SU-DHL-6 (cell line): ENCODE results near the gene WDR35.

Experiments
- H2AFZ ChIP-seq: fragments of 200-600 bp; sonication (generic); 2 replicates; pipeline ENCODE4 v1.6.1; 2014; ENCODE audit warnings: low read depth, mild to moderate bottlenecking, moderate library complexity, mixed read lengths, antibody characterized with exemption, low read length; ENCODE audit not compliant: severe bottlenecking
- H3F3A ChIP-seq: fragments of 200-600 bp; shearing (Covaris generic); 2 replicates; pipeline ENCODE4 v1.6.0; 2016; ENCODE audit warnings: antibody characterized with exemption, mild to moderate bottlenecking; ENCODE audit not compliant: insufficient read depth
- H3K27ac ChIP-seq: fragments of 200-600 bp; sonication (generic); 2 replicates; pipeline ENCODE4 v1.5.1; 2016; ENCODE audit warnings: low read depth, mild to moderate bottlenecking, low read length, moderate library complexity, mixed read lengths
- H3K27me3 ChIP-seq: fragments of 200-600 bp; sonication (generic), shearing (Covaris generic); 2 replicates; pipeline ENCODE4 v1.6.0; 2014; ENCODE audit warnings: mild to moderate bottlenecking, low read length
- H3K36me3 ChIP-seq: fragments of 200-600 bp; sonication (generic); 2 replicates; pipeline ENCODE4 v1.6.1; 2014; ENCODE audit warnings: mild to moderate bottlenecking, low read length, mixed read lengths
- H3K4me2 ChIP-seq: fragments of 300-600, 200-600 bp; shearing (Covaris generic), sonication (generic); 2 replicates; pipeline ENCODE4 v1.6.0; 2014; ENCODE audit warnings: low read length, low read depth, mild to moderate bottlenecking; ENCODE audit not compliant: poor library complexity, severe bottlenecking
- H3K4me3 ChIP-seq: fragments of 200-600 bp; sonication (generic); 2 replicates; pipeline ENCODE4 v1.5.1; 2014; ENCODE audit warnings: antibody characterized with exemption, low read length, mild to moderate bottlenecking, mixed read lengths; ENCODE audit not compliant: insufficient read depth, poor library complexity, severe bottlenecking
- H3K79me2 ChIP-seq: fragments of 200-600 bp; sonication (generic); 2 replicates; pipeline ENCODE4 v1.6.1; 2014; ENCODE audit warnings: mild to moderate bottlenecking, low read length, moderate library complexity; ENCODE audit not compliant: insufficient read depth
- H3K9ac ChIP-seq: fragments of 200-600 bp; sonication (generic); 2 replicates; pipeline ENCODE4 v1.7.0; 2014; ENCODE audit warnings: mild to moderate bottlenecking, low read length
- H3K9me2 ChIP-seq: fragments of 200-600 bp; sonication (generic); replicated peaks from 2 replicates; pipeline ENCODE4 v1.6.1; 2014; ENCODE audit warnings: low read length; ENCODE audit not compliant: insufficient read depth
- H3K9me3 ChIP-seq: fragments of 200-600 bp; sonication (generic); 2 replicates; pipeline ENCODE4 v1.6.1; 2014; ENCODE audit warnings: low read length, mixed read lengths; ENCODE audit not compliant: insufficient read depth
- H4K20me1 ChIP-seq: fragments of 200-600 bp; sonication (generic); 2 replicates; pipeline ENCODE4 v1.6.1; 2014; ENCODE audit warnings: low read depth, mild to moderate bottlenecking, antibody characterized with exemption, low read length, moderate library complexity, mixed read lengths
- EZH2phosphoT487 ChIP-seq: fragments of 200-600 bp; sonication (generic), shearing (Covaris generic); conservative IDR thresholded peaks from 2 replicates; pipeline ENCODE4 v1.6.1; 2018; ENCODE audit warnings: mild to moderate bottlenecking, antibody characterized with exemption, low read length, moderate library complexity, mixed read lengths
- TF ChIP-seq, protein P1 (sequence below): fragments of 200-600 bp; sonication (generic); IDR thresholded peaks from one replicate; pipeline ENCODE4 v1.5.1; 2017; ENCODE audit warnings: antibody characterized with exemption, mild to moderate bottlenecking, low read length, moderate library complexity; ENCODE audit not compliant: insufficient read depth, poor library complexity, severe bottlenecking

WDR35 gene

DNA sequence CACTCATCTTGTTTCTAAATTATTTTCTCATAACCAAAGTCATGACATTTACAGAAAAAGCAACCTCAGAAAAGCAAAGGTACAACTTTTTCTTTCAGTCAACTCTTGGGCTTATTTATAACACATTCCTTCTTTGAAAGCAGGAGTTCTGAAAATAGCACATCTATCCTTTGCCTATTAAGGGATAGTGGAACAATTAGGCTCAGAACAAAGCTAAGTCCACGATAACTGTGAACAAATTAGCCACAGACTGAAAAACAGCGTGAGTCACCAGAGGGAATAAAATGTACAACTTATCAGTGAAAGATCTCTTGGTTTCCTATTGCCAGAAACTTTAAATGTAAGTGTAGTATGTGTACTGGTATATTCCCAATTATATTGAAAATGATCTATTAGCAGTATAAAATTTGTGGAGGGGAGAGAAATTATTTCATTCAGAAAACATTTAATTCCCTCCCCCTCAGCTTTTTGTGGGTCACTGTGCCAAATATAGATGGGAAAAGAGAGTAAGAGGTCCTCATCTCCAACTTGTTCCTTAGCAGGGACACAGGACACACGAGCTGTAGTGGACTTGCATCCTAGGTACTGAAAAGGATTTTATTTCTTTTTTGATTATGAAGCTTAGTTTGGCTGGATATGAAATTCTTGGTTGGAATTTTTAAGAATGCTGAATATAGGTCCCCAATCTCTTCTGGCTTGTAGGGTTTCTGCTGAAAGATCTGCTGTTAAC is 38.0 kb upstream of the WDR35 start:
- no peak overlapping the region for H3K4me2 ChIP-seq
- H4K20me1 ChIP-seq, result no peaks in the 10 kb centered on the region
- no peak overlapping the region for H3K9ac ChIP-seq
- no peak overlapping the region for H3K4me3 ChIP-seq
- H3F3A ChIP-seq, result no peaks in the 10 kb centered on the region
- no peak overlapping the region for H3K27ac ChIP-seq
- no peak overlapping the region for H2AFZ ChIP-seq
- H3K9me3 ChIP-seq, result no peaks in the 10 kb centered on the region
- no peaks in the 10 kb centered on the region for H3K79me2 ChIP-seq
- TF ChIP-seq EZH2phosphoT487, result no peak
- TF ChIP-seq, protein P1, sequence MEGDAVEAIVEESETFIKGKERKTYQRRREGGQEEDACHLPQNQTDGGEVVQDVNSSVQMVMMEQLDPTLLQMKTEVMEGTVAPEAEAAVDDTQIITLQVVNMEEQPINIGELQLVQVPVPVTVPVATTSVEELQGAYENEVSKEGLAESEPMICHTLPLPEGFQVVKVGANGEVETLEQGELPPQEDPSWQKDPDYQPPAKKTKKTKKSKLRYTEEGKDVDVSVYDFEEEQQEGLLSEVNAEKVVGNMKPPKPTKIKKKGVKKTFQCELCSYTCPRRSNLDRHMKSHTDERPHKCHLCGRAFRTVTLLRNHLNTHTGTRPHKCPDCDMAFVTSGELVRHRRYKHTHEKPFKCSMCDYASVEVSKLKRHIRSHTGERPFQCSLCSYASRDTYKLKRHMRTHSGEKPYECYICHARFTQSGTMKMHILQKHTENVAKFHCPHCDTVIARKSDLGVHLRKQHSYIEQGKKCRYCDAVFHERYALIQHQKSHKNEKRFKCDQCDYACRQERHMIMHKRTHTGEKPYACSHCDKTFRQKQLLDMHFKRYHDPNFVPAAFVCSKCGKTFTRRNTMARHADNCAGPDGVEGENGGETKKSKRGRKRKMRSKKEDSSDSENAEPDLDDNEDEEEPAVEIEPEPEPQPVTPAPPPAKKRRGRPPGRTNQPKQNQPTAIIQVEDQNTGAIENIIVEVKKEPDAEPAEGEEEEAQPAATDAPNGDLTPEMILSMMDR, result no peak
- H3K27me3 ChIP-seq, result no peaks in the 10 kb centered on the region
- peaks cover 17% of the 10 kb centered on the region; the same call in 1 of the 2 replicates for H3K36me3 ChIP-seq
- H3K9me2 ChIP-seq, result no peaks in the 10 kb centered on the region

GRCh38 chr2:20027260-20027677 is 37.4 kb upstream of the WDR35 start:
- H3K4me3 ChIP-seq, result no peak overlapping the region
- TF ChIP-seq EZH2phosphoT487, result no peak
- TF ChIP-seq, protein P1, result no peak
- no peaks in the 10 kb centered on the region for H3F3A ChIP-seq
- H3K36me3 ChIP-seq, result peaks cover 11% of the 10 kb centered on the region; the same call in 1 of the 2 replicates
- H3K9ac ChIP-seq, result no peak overlapping the region
- H2AFZ ChIP-seq, result no peak overlapping the region
- H3K79me2 ChIP-seq, result no peaks in the 10 kb centered on the region
- no peak overlapping the region for H3K27ac ChIP-seq
- H3K9me3 ChIP-seq, result no peaks in the 10 kb centered on the region
- no peaks in the 10 kb centered on the region for H4K20me1 ChIP-seq
- no peaks in the 10 kb centered on the region for H3K9me2 ChIP-seq
- no peak overlapping the region for H3K4me2 ChIP-seq
- no peaks in the 10 kb centered on the region for H3K27me3 ChIP-seq

GRCh38 chr2:20025065-20025786 is 35.3 kb upstream of the WDR35 start:
- Histone ChIP-seq H4K20me1 (no peaks in the 10 kb centered on the region), H3K4me2 (no peak overlapping the region), H3K9me3 (peaks cover 4% of the 10 kb centered on the region; the same call in 1 of the 2 replicates), H3K27me3 (no peaks in the 10 kb centered on the region), H3K4me3 (no peak overlapping the region), H3F3A (no peaks in the 10 kb centered on the region), H3K9ac (no peak overlapping the region), H3K79me2 (no peaks in the 10 kb centered on the region), H3K9me2 (no peaks in the 10 kb centered on the region), H3K27ac (no peak overlapping the region), H3K36me3 (peaks cover 4% of the 10 kb centered on the region; the same call in 1 of the 2 replicates), H2AFZ (no peak overlapping the region)
- TF ChIP-seq, protein P1, result no peak
